ENCODE results near the gene SOAT1. TPM values are rescaled to one million over a fixed set of nuclear protein-coding genes. Genes with fewer than 3 reads are reported as not detected.
"Not testable (repeated sequence)": the region's sequence is repeated elsewhere in the genome, so short reads cannot be mapped to it uniquely, and the experiment has no call there.

Gene SOAT1
- total and polyA plus RNA-seq, 7 experiments from 2014 or later, result 40.6 to 77.7 (median 48.1) TPM

- no peak overlapping the region for H3K4me3 ChIP-seq (ENCODE audit: low read length)
- H3K4me3 Mint-ChIP-seq, result no peak overlapping the region
- DNase-seq (no peak), ATAC-seq (no peak)
- H3K9me3 ChIP-seq (ENCODE audit: control insufficient read depth in 2 of 3, low read length in 3 of 3), result no peaks in the 10 kb centered on the region
- no peaks in the 10 kb centered on the region for H3K27me3 ChIP-seq (ENCODE audit: control insufficient read depth in 2 of 2, insufficient read depth in 2 of 2, low read length in 2 of 2)
- ChIA-PET POLR2A (interaction anchor here (0.6 to 1.2 kb wide), 2 partner anchors 16 to 30 kb away, joined by 3 to 4 read pairs; no protein-coding TSS in a partner anchor), CTCF (interaction anchor here (0.7 kb wide), 1 partner anchor 541 kb away, joined by 3 read pairs; no protein-coding TSS in a partner anchor)
- peaks cover 0 to 8% (median 0%) of the 10 kb centered on the region in 5 donors for H3K27me3 Mint-ChIP-seq
- no peaks in the 10 kb centered on the region for H3K9me3 Mint-ChIP-seq
- H3K36me3 Mint-ChIP-seq, result no peaks in the 10 kb centered on the region
- H3K36me3 ChIP-seq (ENCODE audit: control insufficient read depth in 2 of 3, insufficient read depth in 3 of 3, low read length in 3 of 3), result no peaks in the 10 kb centered on the region
- H3K27ac Mint-ChIP-seq, result peak overlapping the region in 1 of 9 donors; percentile 16
- intact Hi-C loops (cut with micrococcal nuclease), result no loop called here
- no peak overlapping the region for H3K27ac ChIP-seq (ENCODE audit: low read depth, low read length)
- no peaks in the 10 kb centered on the region for H3K4me1 ChIP-seq (ENCODE audit: control insufficient read depth in 2 of 2, insufficient read depth in 2 of 2, low read length in 2 of 2)
- no peaks in the 10 kb centered on the region for H3K4me1 Mint-ChIP-seq
Measured at GRCh38 chr1:179262183-179262582, 31.4 kb upstream of the SOAT1 start.

GRCh38 chr1:179263121-179263520, 30.5 kb upstream of the SOAT1 start:
- no peaks in the 10 kb centered on the region for H3K36me3 ChIP-seq (ENCODE audit: control insufficient read depth in 2 of 3, insufficient read depth in 3 of 3, low read length in 3 of 3)
- CTCF ChIA-PET, result no interaction called here

DNA sequence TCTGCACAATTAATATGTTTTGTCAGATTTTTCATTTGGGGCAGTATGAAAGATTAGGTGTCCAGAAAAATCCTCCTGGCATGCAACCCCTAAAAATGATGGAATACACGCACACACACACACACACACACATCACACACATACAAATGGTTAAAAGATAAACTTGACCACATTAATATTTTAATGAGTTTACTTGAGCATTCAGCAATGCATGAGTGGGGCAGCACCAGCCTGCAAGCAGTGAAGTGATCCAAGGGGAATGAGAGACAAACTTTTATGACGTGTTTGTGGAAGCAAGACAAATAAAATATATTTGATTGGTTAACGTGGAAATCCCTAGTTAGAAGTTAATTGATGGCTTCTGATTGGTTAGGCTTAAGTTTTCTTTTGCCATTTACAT, 29.1 kb upstream of the SOAT1 start:
- Mint-ChIP-seq H3K27me3 (peaks cover 0 to 10% (median 0%) of the 10 kb centered on the region in 5 donors), H3K4me3 (no peak overlapping the region), H3K4me1 (no peaks in the 10 kb centered on the region), H3K9me3 (no peaks in the 10 kb centered on the region), H3K36me3 (no peaks in the 10 kb centered on the region), H3K27ac (no peak overlapping the region)
- no peak for ATAC-seq
- no peak overlapping the region for H3K4me3 ChIP-seq (ENCODE audit: low read length)
- H3K27ac ChIP-seq (ENCODE audit: low read depth, low read length), result no peak overlapping the region
- POLR2A ChIA-PET, result no interaction called here
- no peak for DNase-seq
- H3K36me3 ChIP-seq (ENCODE audit: control insufficient read depth in 2 of 3, insufficient read depth in 3 of 3, low read length in 3 of 3), result no peaks in the 10 kb centered on the region
- CTCF ChIA-PET, result no interaction called here
- intact Hi-C loops (cut with micrococcal nuclease), result no loop called here
- H3K4me1 ChIP-seq (ENCODE audit: control insufficient read depth in 2 of 2, insufficient read depth in 2 of 2, low read length in 2 of 2), result no peaks in the 10 kb centered on the region
- no peaks in the 10 kb centered on the region for H3K9me3 ChIP-seq (ENCODE audit: control insufficient read depth in 2 of 3, low read length in 3 of 3)
- no peaks in the 10 kb centered on the region for H3K27me3 ChIP-seq (ENCODE audit: control insufficient read depth in 2 of 2, insufficient read depth in 2 of 2, low read length in 2 of 2)

More at GRCh38 chr1:179263121-179263520, 30.5 kb upstream of the SOAT1 start:
- Mint-ChIP-seq H3K27me3 (peaks cover 0 to 10% (median 0%) of the 10 kb centered on the region in 5 donors), H3K4me3 (no peak overlapping the region), H3K9me3 (no peaks in the 10 kb centered on the region), H3K36me3 (no peaks in the 10 kb centered on the region), H3K4me1 (no peaks in the 10 kb centered on the region), H3K27ac (no peak overlapping the region)
- no peaks in the 10 kb centered on the region for H3K9me3 ChIP-seq (ENCODE audit: control insufficient read depth in 2 of 3, low read length in 3 of 3)
- H3K27me3 ChIP-seq (ENCODE audit: control insufficient read depth in 2 of 2, insufficient read depth in 2 of 2, low read length in 2 of 2), result no peaks in the 10 kb centered on the region
- H3K4me1 ChIP-seq (ENCODE audit: control insufficient read depth in 2 of 2, insufficient read depth in 2 of 2, low read length in 2 of 2), result no peaks in the 10 kb centered on the region
- POLR2A ChIA-PET, result interaction anchor here (0.7 to 1.2 kb wide), 2 partner anchors 10 to 15 kb away, joined by 4 read pairs; no protein-coding TSS in a partner anchor
- H3K27ac ChIP-seq (ENCODE audit: low read depth, low read length), result no peak overlapping the region
- intact Hi-C loops (cut with micrococcal nuclease), result no loop called here
- no peak for DNase-seq
- no peak overlapping the region for H3K4me3 ChIP-seq (ENCODE audit: low read length)
- no peak for ATAC-seq

DNA sequence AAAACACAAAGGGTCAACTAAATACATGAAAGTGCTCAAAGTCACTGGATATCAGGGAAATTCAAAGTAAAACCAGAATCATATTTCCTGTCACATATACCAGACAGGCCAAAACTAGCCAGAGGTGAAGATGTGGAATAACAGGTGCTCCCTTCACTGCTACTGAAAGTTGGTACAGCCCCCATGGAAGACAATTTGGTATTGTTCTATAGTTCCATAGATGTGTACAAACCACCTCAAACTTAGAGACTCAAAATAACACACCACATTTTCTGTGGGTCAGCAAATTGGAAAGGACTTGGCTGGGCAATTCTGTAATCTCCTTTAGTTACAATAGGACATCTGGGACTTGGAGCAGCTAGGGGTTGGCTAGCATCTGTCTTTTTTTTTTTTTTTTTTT, 24.5 kb upstream of the SOAT1 start:
- ATAC-seq (no peak), DNase-seq (no peak)
- H3K9me3 ChIP-seq (ENCODE audit: control insufficient read depth in 2 of 3, low read length in 3 of 3), result no peaks in the 10 kb centered on the region
- no peak overlapping the region for H3K27ac Mint-ChIP-seq
- no peaks in the 10 kb centered on the region for H3K36me3 Mint-ChIP-seq
- no peaks in the 10 kb centered on the region for H3K4me1 Mint-ChIP-seq
- no peak overlapping the region for H3K4me3 ChIP-seq (ENCODE audit: low read length)
- H3K9me3 Mint-ChIP-seq, result no peaks in the 10 kb centered on the region
- POLR2A ChIA-PET, result no interaction called here
- no peaks in the 10 kb centered on the region for H3K4me1 ChIP-seq (ENCODE audit: control insufficient read depth in 2 of 2, insufficient read depth in 2 of 2, low read length in 2 of 2)
- H3K27me3 ChIP-seq (ENCODE audit: control insufficient read depth in 2 of 2, insufficient read depth in 2 of 2, low read length in 2 of 2), result no peaks in the 10 kb centered on the region
- H3K27me3 Mint-ChIP-seq, result peaks cover 0 to 3% (median 0%) of the 10 kb centered on the region in 5 donors
- H3K36me3 ChIP-seq (ENCODE audit: control insufficient read depth in 2 of 3, insufficient read depth in 3 of 3, low read length in 3 of 3), result no peaks in the 10 kb centered on the region
- CTCF ChIA-PET, result no interaction called here
- intact Hi-C loops (cut with micrococcal nuclease), result no loop called here
- no peak overlapping the region for H3K4me3 Mint-ChIP-seq
- no peak overlapping the region for H3K27ac ChIP-seq (ENCODE audit: low read depth, low read length)

- H3K27ac Mint-ChIP-seq; H3K4me1 Mint-ChIP-seq; CTCF ChIA-PET; H3K4me1 ChIP-seq (ENCODE audit: control insufficient read depth in 2 of 2, insufficient read depth in 2 of 2, low read length in 2 of 2); H3K36me3 ChIP-seq (ENCODE audit: control insufficient read depth in 2 of 3, insufficient read depth in 3 of 3, low read length in 3 of 3); H3K4me3 ChIP-seq (ENCODE audit: low read length); intact Hi-C loops (cut with micrococcal nuclease); DNase-seq; H3K27me3 Mint-ChIP-seq; H3K27me3 ChIP-seq (ENCODE audit: control insufficient read depth in 2 of 2, insufficient read depth in 2 of 2, low read length in 2 of 2); H3K9me3 ChIP-seq (ENCODE audit: control insufficient read depth in 2 of 3, low read length in 3 of 3); H3K4me3 Mint-ChIP-seq; ATAC-seq; H3K36me3 Mint-ChIP-seq; H3K27ac ChIP-seq (ENCODE audit: low read depth, low read length): not testable (repeated sequence)
- POLR2A ChIA-PET, result interaction anchor here (0.7 kb wide), 1 partner anchor 1189 kb away, joined by 3 read pairs; no protein-coding TSS in a partner anchor
- peaks cover 0 to 11% (median 3%) of the 10 kb centered on the region in 11 donors for H3K9me3 Mint-ChIP-seq
Measured at GRCh38 chr1:179274424-179274823, 19.2 kb upstream of the SOAT1 start.

DNA sequence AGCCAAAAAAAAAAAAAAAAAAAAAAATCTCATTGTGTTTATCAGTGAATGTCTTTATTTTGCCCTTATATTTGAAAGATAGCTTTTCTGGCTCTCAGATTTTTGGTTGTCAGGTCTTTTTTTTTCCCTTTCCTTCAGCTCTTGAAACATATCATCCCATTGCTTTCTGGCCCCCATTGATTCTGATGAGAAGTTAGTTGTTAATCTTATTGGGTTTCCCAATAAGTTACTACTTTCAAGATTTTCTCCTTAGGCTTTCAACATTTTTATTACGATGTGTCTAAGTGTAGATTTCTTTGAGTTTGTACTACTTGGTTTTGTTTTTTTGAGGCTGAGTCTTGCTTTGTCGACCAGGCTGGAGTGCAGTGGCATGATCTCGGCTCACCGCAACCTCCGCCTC, 14.7 kb upstream of the SOAT1 start:
- Mint-ChIP-seq H3K27ac (no peak overlapping the region), H3K4me1 (no peaks in the 10 kb centered on the region), H3K4me3 (no peak overlapping the region), H3K9me3 (peaks cover 0 to 17% (median 7%) of the 10 kb centered on the region in 11 donors), H3K27me3 (no peaks in the 10 kb centered on the region), H3K36me3 (peaks cover 0 to 5% (median 4%) of the 10 kb centered on the region in 5 donors)
- no peak for DNase-seq
- no peaks in the 10 kb centered on the region for H3K4me1 ChIP-seq (ENCODE audit: control insufficient read depth in 2 of 2, insufficient read depth in 2 of 2, low read length in 2 of 2)
- no peak overlapping the region for H3K4me3 ChIP-seq (ENCODE audit: low read length)
- H3K9me3 ChIP-seq (ENCODE audit: control insufficient read depth in 2 of 3, low read length in 3 of 3), result peaks cover 0 to 7% (median 0%) of the 10 kb centered on the region in 3 experiments
- H3K36me3 ChIP-seq (ENCODE audit: control insufficient read depth in 2 of 3, insufficient read depth in 3 of 3, low read length in 3 of 3), result no peaks in the 10 kb centered on the region
- H3K27me3 ChIP-seq (ENCODE audit: control insufficient read depth in 2 of 2, insufficient read depth in 2 of 2, low read length in 2 of 2), result no peaks in the 10 kb centered on the region
- intact Hi-C loops (cut with micrococcal nuclease), result no loop called here
- ChIA-PET POLR2A (interaction anchor here (0.9 to 1.1 kb wide), 2 partner anchors 16 to 87 kb away, joined by 3 to 4 read pairs; partner anchors contain the start of gene AXDND1), CTCF (no interaction called here)
- ATAC-seq, result no peak
- H3K27ac ChIP-seq (ENCODE audit: low read depth, low read length), result no peak overlapping the region

- no peak overlapping the region for H3K27ac Mint-ChIP-seq
- no peak overlapping the region for H3K4me3 Mint-ChIP-seq
- no peak for ATAC-seq
- no peaks in the 10 kb centered on the region for H3K27me3 ChIP-seq (ENCODE audit: control insufficient read depth in 2 of 2, insufficient read depth in 2 of 2, low read length in 2 of 2)
- CTCF ChIA-PET, result no interaction called here
- H3K4me1 ChIP-seq (ENCODE audit: control insufficient read depth in 2 of 2, insufficient read depth in 2 of 2, low read length in 2 of 2), result no peaks in the 10 kb centered on the region
- H3K36me3 ChIP-seq (ENCODE audit: control insufficient read depth in 2 of 3, insufficient read depth in 3 of 3, low read length in 3 of 3), result no peaks in the 10 kb centered on the region
- peaks cover 0 to 6% (median 0%) of the 10 kb centered on the region in 3 experiments for H3K9me3 ChIP-seq (ENCODE audit: control insufficient read depth in 2 of 3, low read length in 3 of 3)
- H3K9me3 Mint-ChIP-seq, result peaks cover 0 to 10% (median 6%) of the 10 kb centered on the region in 11 donors
- intact Hi-C loops (cut with micrococcal nuclease), result no loop called here
- no peak overlapping the region for H3K27ac ChIP-seq (ENCODE audit: low read depth, low read length)
- POLR2A ChIA-PET, result interaction anchor here (0.6 to 0.9 kb wide), 2 partner anchors 9 to 13 kb away, joined by 3 read pairs; no protein-coding TSS in a partner anchor
- H3K36me3 Mint-ChIP-seq, result peaks cover 0 to 4% (median 3%) of the 10 kb centered on the region in 5 donors
- H3K27me3 Mint-ChIP-seq, result no peaks in the 10 kb centered on the region
- H3K4me1 Mint-ChIP-seq, result no peaks in the 10 kb centered on the region
- H3K4me3 ChIP-seq (ENCODE audit: low read length), result no peak overlapping the region
- no peak for DNase-seq
Measured at GRCh38 chr1:179283992-179284391, 9.6 kb upstream of the SOAT1 start.
